Mesendoderm (in vitro differentiated cells): Measurements from ENCODE around the gene UBL7. TPM values are rescaled to one million over a fixed set of nuclear protein-coding genes. Genes with fewer than 3 reads are reported as not detected.

ENCODE experiments used
- DNase-seq: peaks from one replicate; pipeline ENCODE4 v3.0.0; 2013
- H2AK5ac ChIP-seq: 2 replicates; pipeline ENCODE4 v1.6.1; 2013; ENCODE audit warnings: low read length, inconsistent platforms
- H2BK120ac ChIP-seq: 2 replicates; pipeline ENCODE4 v1.6.1; 2013; ENCODE audit warnings: low read depth, mild to moderate bottlenecking, low read length, moderate library complexity, mixed read lengths
- H2BK15ac ChIP-seq: replicated peaks from 2 replicates; pipeline ENCODE4 v1.6.1; 2013; ENCODE audit warnings: low read depth, mild to moderate bottlenecking, moderate library complexity
- H2BK5ac ChIP-seq: 2 replicates; pipeline ENCODE4 v1.6.1; 2013; ENCODE audit warnings: low read length, inconsistent platforms
- H3K18ac ChIP-seq: 2 replicates; pipeline ENCODE4 v1.6.1; 2013; ENCODE audit warnings: mild to moderate bottlenecking, low read length, mixed read lengths
- H3K23ac ChIP-seq: one replicate; pipeline ENCODE4 v1.6.1; 2013; ENCODE audit warnings: low read length
- H3K27ac ChIP-seq: 2 replicates; pipeline ENCODE4 v1.5.1; 2013; ENCODE audit warnings: low read depth, mild to moderate bottlenecking, inconsistent platforms, low read length, moderate library complexity
- H3K27me3 ChIP-seq: 2 replicates; pipeline ENCODE4 v1.6.1; 2013; ENCODE audit warnings: low read length, control low read depth, mild to moderate bottlenecking, inconsistent platforms; ENCODE audit not compliant: insufficient read depth, poor library complexity
- H3K36me3 ChIP-seq: 2 replicates; pipeline ENCODE4 v1.6.1; 2013; ENCODE audit warnings: low read length, inconsistent platforms; ENCODE audit not compliant: control insufficient read depth, insufficient read depth
- H3K4ac ChIP-seq: one replicate; pipeline ENCODE4 v1.6.1; 2013; ENCODE audit warnings: low read depth, mild to moderate bottlenecking, low read length, moderate library complexity
- H3K4me1 ChIP-seq: 2 replicates; pipeline ENCODE4 v1.6.1; 2013; ENCODE audit warnings: low read depth, low read length, inconsistent platforms; ENCODE audit not compliant: control insufficient read depth
- H3K4me2 ChIP-seq: 2 replicates; pipeline ENCODE4 v1.6.1; 2013; ENCODE audit warnings: low read length
- H3K4me3 ChIP-seq: 2 replicates; pipeline ENCODE4 v1.5.1; 2013; ENCODE audit warnings: mild to moderate bottlenecking, low read length
- H3K56ac ChIP-seq: one replicate; pipeline ENCODE4 v1.6.1; 2013; ENCODE audit warnings: low read length
- H3K79me1 ChIP-seq: 2 replicates; pipeline ENCODE4 v1.6.1; 2013; ENCODE audit warnings: low read length, inconsistent platforms
- H3K79me2 ChIP-seq: 2 replicates; pipeline ENCODE4 v1.6.1; 2013; ENCODE audit warnings: mild to moderate bottlenecking, low read length; ENCODE audit not compliant: control insufficient read depth, insufficient read depth
- H3K9ac ChIP-seq: 2 replicates; pipeline ENCODE4 v1.6.1; 2013; ENCODE audit warnings: low read length, inconsistent platforms
- H4K5ac ChIP-seq: one replicate; pipeline ENCODE4 v1.6.1; 2013; ENCODE audit warnings: low read length
- H4K8ac ChIP-seq: one replicate; pipeline ENCODE4 v1.6.1; 2013; ENCODE audit warnings: low read depth, mild to moderate bottlenecking, control low read depth, low read length, moderate library complexity
- WGBS: extraction: QIAGEN DNeasy Blood & Tissue Kit; methylation state at CpG from one replicate; pipeline ENCODE4 v1.1.7; 2013; ENCODE audit warnings: low lambda C conversion rate, missing lambda C conversion rate; ENCODE audit not compliant: insufficient coverage; ENCODE audit errors: extremely low coverage; 5-methylcytosine and 5-hydroxymethylcytosine counted together
- polyA plus RNA-seq, 2 experiments: library from polyadenylated mRNA; stranded (reverse); fragments of 200-250 nt; gene quantifications; one replicate each; pipeline ENCODE4 v1.2.3, GENCODE V29; 2013

Gene UBL7
- 38.7 TPM for polyA plus RNA-seq (2013, experiment 1 of 2)
- 39.7 TPM for polyA plus RNA-seq (2013, experiment 2 of 2)

DNA sequence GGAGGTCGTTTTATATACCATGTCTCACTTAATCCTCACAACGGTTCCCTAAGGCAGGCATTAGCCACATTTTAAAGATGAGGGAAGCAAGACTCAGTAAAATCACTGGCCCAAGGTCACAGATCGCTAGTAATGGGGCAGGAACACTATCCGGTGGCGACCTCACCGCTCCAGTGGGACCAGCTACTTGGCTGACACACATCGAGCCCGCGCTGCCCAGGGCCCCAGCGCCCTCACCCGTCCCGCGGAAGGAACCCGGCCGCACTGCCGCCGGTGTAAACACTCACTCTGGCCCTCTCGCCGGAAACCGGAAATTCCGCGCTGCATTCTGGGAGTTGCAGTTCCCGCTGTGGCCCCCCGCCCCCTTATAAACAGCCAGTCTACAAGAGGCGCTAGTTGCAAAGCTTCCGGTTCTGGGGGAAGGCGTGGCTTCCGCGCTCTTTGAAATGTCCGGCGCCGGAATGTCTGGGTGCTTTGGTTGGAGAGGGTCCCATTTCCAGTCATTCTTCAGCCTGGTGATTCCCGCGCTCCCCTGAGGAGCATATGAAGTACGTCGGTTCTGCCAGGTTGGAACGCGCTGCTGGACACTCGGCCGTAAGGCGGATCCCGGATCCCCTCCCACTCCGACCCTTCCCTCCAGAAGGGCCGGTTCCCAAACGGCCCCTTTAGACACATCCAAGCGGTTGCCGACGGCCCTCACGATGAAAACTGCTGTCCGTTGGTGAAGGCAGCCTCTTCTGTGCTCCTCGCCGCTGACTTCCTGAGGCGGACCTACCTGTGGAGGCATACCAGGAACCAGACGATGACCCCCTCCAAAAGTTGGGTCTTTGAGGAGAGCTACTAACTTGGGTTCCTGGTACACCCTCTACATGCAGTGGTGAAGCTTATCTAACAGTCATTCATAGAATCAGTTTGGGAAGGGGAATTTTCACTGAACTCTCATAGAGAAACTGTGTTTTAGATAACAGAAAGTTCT lies at the start of gene UBL7:
Gene UBL7 (minus strand): TSS at position 290 of the 976 bp plus-strand sequence. CDS start 2,293 bp downstream, outside the sequence.
- peaks cover 1% of the 10 kb centered on the region for H3K4me1 ChIP-seq
- no peak within 1 kb of the TSS for H2BK15ac ChIP-seq
- H3K79me2 ChIP-seq, result peaks cover 3% of the 10 kb centered on the region
- H3K79me1 ChIP-seq, result peaks cover 2% of the 10 kb centered on the region
- no peak within 1 kb of the TSS for H4K8ac ChIP-seq
- peak within 1 kb of the TSS; percentile 76 for H3K23ac ChIP-seq
- H4K5ac ChIP-seq, result peak within 1 kb of the TSS; percentile 84
- H2BK120ac ChIP-seq, result peak within 1 kb of the TSS; percentile 18
- peak within 1 kb of the TSS; percentile 96 for H3K4me2 ChIP-seq
- DNase-seq, result peak; percentile 99
- peak within 1 kb of the TSS; percentile 74 for H3K4ac ChIP-seq
- H3K9ac ChIP-seq, result peak within 1 kb of the TSS; percentile 92
- H3K56ac ChIP-seq, result peak within 1 kb of the TSS; percentile 97
- H3K27me3 ChIP-seq, result no peaks in the 10 kb centered on the region
- H2BK5ac ChIP-seq, result peak within 1 kb of the TSS; percentile 78
- no peaks in the 10 kb centered on the region for H3K36me3 ChIP-seq
- H3K18ac ChIP-seq, result peak within 1 kb of the TSS; percentile 94
- no CpG with 5 or more reads among the region's 54 CpGs for whole genome bisulfite sequencing
- H3K27ac ChIP-seq, result peak within 1 kb of the TSS; percentile 49
- peak within 1 kb of the TSS; percentile 91 for H3K4me3 ChIP-seq
- no peak within 1 kb of the TSS for H2AK5ac ChIP-seq

GRCh38 chr15:74506515-74506840 lies 45.5 kb upstream of the UBL7 start:
- H3K36me3 ChIP-seq, result no peaks in the 10 kb centered on the region
- no peaks in the 10 kb centered on the region for H3K79me1 ChIP-seq

GRCh38 chr15:74505837-74506514 lies 45.0 kb upstream of the UBL7 start:
- Histone ChIP-seq H3K56ac (no peak overlapping the region), H4K5ac (no peak overlapping the region), H3K36me3 (no peaks in the 10 kb centered on the region), H3K23ac (no peak overlapping the region), H2AK5ac (no peak overlapping the region), H3K18ac (no peak overlapping the region), H3K79me1 (no peaks in the 10 kb centered on the region), H3K4me2 (no peak overlapping the region), H3K27me3 (no peaks in the 10 kb centered on the region), H3K4me3 (no peak overlapping the region), H3K4ac (no peak overlapping the region), H2BK120ac (no peak overlapping the region), H2BK5ac (no peak overlapping the region), H3K27ac (no peak overlapping the region), H2BK15ac (no peak overlapping the region), H4K8ac (no peak overlapping the region), H3K79me2 (no peaks in the 10 kb centered on the region), H3K4me1 (no peaks in the 10 kb centered on the region), H3K9ac (no peak overlapping the region)
- DNase-seq, result no peak
- 100% methylated on average over 2 of the region's 6 CpGs for WGBS

More at GRCh38 chr15:74506515-74506840, 45.5 kb upstream of the UBL7 start:
- H4K5ac ChIP-seq, result no peak overlapping the region
- H3K79me2 ChIP-seq, result no peaks in the 10 kb centered on the region
- H3K4me1 ChIP-seq, result no peaks in the 10 kb centered on the region
- no CpG with 5 or more reads among the region's 4 CpGs for WGBS
- no peak for DNase-seq
- H2BK120ac ChIP-seq, result no peak overlapping the region
- H2AK5ac ChIP-seq, result no peak overlapping the region
- no peak overlapping the region for H3K27ac ChIP-seq
- no peak overlapping the region for H2BK15ac ChIP-seq
- no peak overlapping the region for H3K4me2 ChIP-seq
- no peak overlapping the region for H3K56ac ChIP-seq
- no peak overlapping the region for H3K23ac ChIP-seq
- no peak overlapping the region for H3K9ac ChIP-seq
- no peak overlapping the region for H3K4ac ChIP-seq
- no peaks in the 10 kb centered on the region for H3K27me3 ChIP-seq
- H4K8ac ChIP-seq, result no peak overlapping the region
- no peak overlapping the region for H3K18ac ChIP-seq
- no peak overlapping the region for H3K4me3 ChIP-seq
- H2BK5ac ChIP-seq, result no peak overlapping the region

DNA sequence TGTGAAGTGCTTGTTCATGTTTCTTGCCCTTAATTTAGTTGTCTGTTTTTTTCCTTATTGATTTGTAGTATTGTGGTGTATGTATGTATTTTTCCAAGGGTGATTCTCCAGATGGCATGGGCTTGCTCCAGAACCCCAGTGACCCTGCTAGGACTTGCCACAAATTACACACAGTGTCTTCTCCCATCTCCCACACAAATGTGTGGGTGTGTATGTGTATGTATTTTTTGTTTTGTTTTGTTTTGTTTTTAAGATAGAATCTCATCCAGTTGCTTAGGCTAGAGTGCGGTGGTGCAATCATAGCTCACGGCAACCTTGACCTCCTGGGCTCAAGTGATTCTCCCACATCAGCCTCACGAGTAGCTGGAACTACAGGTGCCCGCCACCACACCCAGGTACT lies 43.9 kb upstream of the UBL7 start:
- Histone ChIP-seq H3K36me3 (no peaks in the 10 kb centered on the region), H3K27ac (no peak overlapping the region), H2BK5ac (no peak overlapping the region), H3K27me3 (no peaks in the 10 kb centered on the region), H4K5ac (no peak overlapping the region), H2BK120ac (no peak overlapping the region), H3K4me1 (no peaks in the 10 kb centered on the region), H3K23ac (no peak overlapping the region), H3K4me2 (no peak overlapping the region), H3K4me3 (no peak overlapping the region), H3K18ac (no peak overlapping the region), H3K79me2 (no peaks in the 10 kb centered on the region), H3K9ac (no peak overlapping the region), H3K79me1 (no peaks in the 10 kb centered on the region), H2BK15ac (no peak overlapping the region), H3K56ac (no peak overlapping the region), H2AK5ac (no peak overlapping the region), H4K8ac (no peak overlapping the region), H3K4ac (no peak overlapping the region)
- WGBS, result no CpG with 5 or more reads among the region's 4 CpGs
- DNase-seq, result no peak

DNA sequence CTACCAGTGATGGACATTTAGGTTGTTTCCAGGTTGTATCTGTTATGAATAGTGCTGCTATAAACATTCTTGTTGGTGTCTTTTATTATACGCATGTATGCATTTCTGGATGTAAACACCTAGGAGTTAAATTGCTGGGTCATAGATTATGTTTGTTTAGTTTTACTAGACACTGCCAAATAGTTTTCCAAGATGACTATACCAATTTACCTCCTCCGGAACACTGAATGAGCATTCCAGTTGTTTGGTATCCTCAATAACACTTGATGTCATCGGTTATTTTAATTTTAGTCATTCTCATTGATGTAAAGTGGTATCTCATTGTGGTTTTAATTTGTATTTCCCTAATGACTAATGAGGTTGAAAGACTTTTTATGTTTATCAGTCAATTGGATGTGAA lies 43.5 kb upstream of the UBL7 start:
- H3K27ac ChIP-seq, result no peak overlapping the region
- no peak overlapping the region for H3K4ac ChIP-seq
- H4K8ac ChIP-seq, result no peak overlapping the region
- no peaks in the 10 kb centered on the region for H3K36me3 ChIP-seq
- WGBS, result no CpG with 5 or more reads among the region's 3 CpGs
- H3K56ac ChIP-seq, result no peak overlapping the region
- H3K9ac ChIP-seq, result no peak overlapping the region
- no peak overlapping the region for H2AK5ac ChIP-seq
- no peak overlapping the region for H2BK5ac ChIP-seq
- no peak overlapping the region for H3K18ac ChIP-seq
- no peaks in the 10 kb centered on the region for H3K79me2 ChIP-seq
- no peak overlapping the region for H4K5ac ChIP-seq
- H3K4me1 ChIP-seq, result no peaks in the 10 kb centered on the region
- H3K27me3 ChIP-seq, result no peaks in the 10 kb centered on the region
- no peak overlapping the region for H2BK120ac ChIP-seq
- no peaks in the 10 kb centered on the region for H3K79me1 ChIP-seq
- H3K4me2 ChIP-seq, result no peak overlapping the region
- H3K4me3 ChIP-seq, result no peak overlapping the region
- no peak overlapping the region for H2BK15ac ChIP-seq
- DNase-seq, result no peak
- no peak overlapping the region for H3K23ac ChIP-seq
